GM20000 (cell line): Measurements from ENCODE around the gene CYP27B1.

ENCODE experiments used
- DNase-seq: peaks from one replicate; pipeline ENCODE4 v3.0.0; 2012; ENCODE audit warnings: low spot score
- CTCF ChIP-seq: IDR thresholded peaks from 2 replicates; pipeline ENCODE4 v1.5.1; 2012; ENCODE audit warnings: mild to moderate bottlenecking, control low read depth; ENCODE audit errors: extremely low read depth, missing control alignments

Gene CYP27B1

GRCh38 chr12:57727758-57728395 lies 39.0 kb downstream of the CYP27B1 start:
- no peak for TF ChIP-seq CTCF
- DNase-seq = no peak

GRCh38 chr12:57726884-57727757 lies 39.8 kb downstream of the CYP27B1 start:
- TF ChIP-seq CTCF = no peak
- peak; percentile 36 for DNase-seq

GRCh38 chr12:57726151-57726883 lies 40.6 kb downstream of the CYP27B1 start:
- peak; percentile 55 for DNase-seq
- TF ChIP-seq CTCF = no peak

- DNase-seq = peak; percentile 31
- no peak for TF ChIP-seq CTCF
These were observed 41.1 kb downstream of the CYP27B1 start for GRCh38 chr12:57725851-57726150.

GRCh38 chr12:57724936-57725740 lies 41.7 kb downstream of the CYP27B1 start:
- peak; percentile 18 for DNase-seq
- TF ChIP-seq CTCF = no peak

GRCh38 chr12:57724003-57724935 lies 42.6 kb downstream of the CYP27B1 start:
- peak; percentile 32 for DNase-seq
- TF ChIP-seq CTCF = no peak
